GM04503 (cell line): ENCODE data around the gene TBC1D22A.

Source experiments
- DNase-seq: peaks from one replicate; pipeline ENCODE4 v3.0.0-alpha.2; 2012; ENCODE audit warnings: low read depth

TBC1D22A gene

DNA sequence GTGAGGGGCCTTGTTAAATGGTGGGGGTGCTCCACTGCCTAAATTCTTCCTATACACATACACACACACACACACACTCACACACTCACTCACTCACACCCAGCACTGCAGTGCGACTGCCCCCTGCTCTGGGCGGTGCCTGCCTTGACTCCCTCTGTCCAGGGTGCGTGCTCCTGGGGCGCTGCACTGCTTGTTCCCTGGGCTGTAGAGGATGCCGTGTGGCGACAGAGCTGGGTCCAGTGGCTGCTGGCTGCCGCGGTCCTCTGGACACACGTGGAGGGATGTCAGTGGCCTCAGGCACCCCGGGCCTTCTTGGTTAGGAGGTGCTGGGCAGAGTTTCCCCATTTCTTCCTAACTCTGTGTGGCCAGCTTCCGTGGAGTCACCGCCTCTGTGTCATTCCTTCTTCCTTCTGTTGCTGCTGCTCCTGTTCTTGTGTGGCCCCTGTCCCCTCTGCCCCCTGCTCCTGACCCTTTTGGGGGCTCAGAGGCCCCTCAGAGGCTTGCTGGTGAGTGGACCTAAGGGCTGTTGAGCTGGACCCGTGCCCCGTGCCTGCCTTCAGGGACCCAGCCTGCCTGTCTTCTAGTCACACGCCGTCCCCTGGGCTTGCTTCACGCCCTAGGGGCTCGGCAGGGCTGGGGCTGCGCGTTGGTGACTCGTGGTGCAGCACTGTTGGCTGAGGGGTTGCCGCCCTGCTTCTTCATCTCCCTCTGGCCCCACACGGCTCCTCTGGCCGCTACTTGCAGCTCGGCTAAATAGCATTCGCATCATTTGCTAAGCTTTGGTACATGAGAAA, 147.0 kb downstream of the TBC1D22A start:
- DNase-seq, result no peak

DNA sequence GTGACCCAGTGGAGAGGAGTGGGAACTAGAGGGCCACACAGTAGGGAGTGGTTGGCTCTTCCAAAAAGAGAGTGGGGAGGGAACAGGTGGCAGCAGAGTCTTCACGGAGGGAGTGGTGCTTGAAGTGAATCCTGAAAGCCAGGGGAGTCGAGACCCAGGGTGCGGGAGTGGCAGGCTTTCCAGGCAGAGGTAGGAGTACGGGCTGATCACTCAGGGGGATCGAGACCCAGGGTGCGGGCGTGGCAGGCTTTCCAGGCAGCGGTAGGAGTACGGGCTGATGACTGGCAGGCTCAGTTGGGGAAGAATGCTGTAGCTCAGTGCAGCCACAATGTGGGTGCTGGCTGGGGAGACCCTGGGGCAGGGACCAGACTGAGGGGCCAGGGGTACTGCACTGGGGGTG, 148.2 kb downstream of the TBC1D22A start:
- DNase-seq, result no peak

DNA sequence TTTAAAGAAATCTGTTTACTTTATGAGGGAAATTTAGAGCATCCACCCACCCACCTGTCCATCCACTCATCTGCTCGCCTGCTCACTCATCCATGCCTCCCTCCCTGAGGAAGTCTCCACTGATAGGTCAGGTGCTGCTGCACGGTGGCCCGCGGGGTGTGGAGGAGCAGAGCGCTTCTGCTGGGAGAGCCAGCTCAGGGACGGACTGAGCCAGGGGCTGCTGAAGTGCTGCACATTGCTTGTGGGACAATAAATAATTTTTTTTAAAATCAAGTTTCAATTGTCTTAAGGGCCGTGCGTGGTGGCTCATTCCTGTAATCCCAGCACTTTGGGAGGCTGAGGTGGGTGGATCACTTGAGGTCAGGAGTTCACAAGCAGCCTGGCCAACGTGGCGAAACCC, 148.9 kb downstream of the TBC1D22A start:
- DNase-seq, result no peak

DNA sequence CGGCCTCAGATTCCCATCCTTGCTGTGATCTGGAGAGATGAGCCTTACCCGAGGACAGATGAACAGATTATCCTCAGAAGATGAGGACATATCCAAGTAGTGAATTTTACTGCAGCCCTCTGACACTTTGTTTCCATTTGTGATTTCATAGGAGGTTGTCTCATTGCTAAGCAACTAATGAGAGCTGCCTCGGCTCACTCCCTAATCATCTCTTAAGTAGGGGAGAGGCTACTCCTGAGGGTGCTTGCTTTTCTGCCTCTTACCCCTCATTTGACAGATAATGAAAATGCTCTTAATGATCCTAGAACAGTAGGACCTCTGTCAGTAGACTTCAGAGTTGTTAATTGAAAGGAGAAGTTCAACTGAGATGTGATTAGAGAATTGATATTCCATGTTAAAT, 150.9 kb downstream of the TBC1D22A start:
- no peak for DNase-seq

DNA sequence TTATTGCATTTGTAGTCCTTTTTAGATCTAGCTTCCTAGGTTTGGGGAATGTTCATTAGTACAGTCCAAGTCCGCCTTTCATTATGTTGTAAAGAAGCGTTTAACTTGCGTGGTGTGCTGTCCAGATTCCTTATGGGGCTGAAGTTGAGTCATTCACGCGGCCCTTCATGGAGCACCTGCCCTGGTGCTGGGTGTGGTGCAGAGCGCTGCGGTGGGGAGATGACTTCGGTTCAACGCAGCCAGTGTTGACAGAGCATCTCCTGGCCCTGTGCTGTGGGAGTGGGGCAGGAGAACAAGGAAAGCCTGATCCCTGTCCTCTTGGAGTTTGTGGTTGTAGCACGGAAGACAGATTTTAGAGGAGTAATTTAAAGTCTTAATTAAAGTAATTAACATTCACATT, 152.0 kb downstream of the TBC1D22A start:
- no peak for DNase-seq

DNA sequence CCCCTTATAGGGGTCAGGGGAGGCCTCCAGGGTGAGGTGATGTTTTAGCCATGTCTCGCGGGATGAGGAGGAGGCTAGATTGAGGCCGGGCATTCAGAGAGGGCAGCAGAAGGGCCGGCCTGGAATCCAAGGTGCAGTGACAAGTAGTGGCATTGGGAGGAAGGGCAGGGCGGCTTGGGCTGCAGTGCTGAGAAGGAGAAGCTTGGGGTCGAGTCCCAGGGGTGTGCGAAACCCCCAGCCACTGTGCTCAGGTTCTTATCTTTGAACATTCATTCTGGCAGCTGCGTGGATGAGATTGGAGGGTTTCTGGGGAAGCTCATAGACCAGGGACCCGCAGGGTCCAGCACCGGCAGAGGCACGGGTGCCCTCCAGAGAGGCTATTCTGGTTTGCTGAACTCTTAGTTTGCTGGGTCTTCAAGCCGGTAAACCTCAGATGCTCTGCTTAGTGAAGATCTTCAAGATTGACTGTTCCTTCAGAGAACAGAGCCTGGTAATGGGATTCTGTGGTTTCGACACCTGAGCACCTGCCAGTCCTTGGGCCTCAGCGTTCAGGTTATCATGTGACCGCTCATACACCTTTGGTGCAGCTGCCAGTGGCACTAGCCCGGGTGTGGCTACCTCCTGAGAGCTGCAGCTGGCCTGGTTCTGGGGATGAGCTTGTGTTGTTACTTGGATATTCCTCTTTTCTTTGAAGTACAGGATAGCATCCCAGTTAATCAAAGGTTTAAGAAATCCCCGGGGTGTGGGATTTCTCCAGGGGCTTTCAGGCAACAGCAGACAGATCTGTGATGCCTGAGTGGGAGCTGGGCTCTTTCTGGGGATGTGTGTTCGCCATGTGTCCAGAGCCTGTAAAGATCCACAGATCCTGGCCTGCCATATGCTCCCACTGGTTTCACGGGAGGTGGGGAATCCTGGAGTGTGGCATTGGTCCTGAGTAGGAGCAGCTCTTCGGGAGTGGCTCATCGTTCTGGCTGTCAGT, 152.8 kb downstream of the TBC1D22A start:
- DNase-seq, result no peak

DNA sequence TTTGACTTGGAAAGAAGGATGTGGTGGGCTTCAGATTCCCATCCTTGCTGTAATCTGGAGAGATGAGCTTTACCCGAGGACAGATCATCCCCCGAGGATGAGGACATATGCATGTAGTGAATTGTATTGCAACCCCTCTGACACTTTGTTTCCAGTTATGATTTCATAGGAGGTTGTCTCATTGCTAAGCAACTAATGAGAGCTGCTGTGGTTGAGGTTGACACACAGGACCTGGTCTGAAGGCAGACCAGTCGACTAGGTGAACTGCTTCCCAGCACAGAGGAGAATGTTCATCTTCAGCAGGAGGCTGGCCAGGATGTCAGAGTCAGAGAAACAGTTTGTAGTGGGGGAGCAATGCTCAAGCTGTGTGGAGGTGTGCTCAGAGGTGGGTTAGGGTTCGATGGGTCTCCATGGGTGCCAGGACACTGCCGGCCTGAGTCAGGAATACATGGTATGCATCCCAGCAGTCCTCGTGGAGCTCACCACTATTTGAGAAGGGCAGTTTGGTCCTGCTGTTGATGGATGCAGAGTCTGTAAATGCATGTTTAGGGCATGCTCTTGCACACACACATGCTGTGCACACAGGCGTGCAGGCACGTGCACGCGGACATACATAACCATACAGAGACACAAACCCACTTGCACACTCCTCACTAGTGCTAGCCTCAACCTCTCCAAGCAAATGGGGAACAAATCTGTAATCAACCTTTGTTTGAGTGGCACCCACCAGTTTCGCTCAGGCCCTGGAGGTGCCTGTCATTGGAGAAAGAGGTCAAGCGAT, 153.7 kb downstream of the TBC1D22A start:
- no peak for DNase-seq

DNA sequence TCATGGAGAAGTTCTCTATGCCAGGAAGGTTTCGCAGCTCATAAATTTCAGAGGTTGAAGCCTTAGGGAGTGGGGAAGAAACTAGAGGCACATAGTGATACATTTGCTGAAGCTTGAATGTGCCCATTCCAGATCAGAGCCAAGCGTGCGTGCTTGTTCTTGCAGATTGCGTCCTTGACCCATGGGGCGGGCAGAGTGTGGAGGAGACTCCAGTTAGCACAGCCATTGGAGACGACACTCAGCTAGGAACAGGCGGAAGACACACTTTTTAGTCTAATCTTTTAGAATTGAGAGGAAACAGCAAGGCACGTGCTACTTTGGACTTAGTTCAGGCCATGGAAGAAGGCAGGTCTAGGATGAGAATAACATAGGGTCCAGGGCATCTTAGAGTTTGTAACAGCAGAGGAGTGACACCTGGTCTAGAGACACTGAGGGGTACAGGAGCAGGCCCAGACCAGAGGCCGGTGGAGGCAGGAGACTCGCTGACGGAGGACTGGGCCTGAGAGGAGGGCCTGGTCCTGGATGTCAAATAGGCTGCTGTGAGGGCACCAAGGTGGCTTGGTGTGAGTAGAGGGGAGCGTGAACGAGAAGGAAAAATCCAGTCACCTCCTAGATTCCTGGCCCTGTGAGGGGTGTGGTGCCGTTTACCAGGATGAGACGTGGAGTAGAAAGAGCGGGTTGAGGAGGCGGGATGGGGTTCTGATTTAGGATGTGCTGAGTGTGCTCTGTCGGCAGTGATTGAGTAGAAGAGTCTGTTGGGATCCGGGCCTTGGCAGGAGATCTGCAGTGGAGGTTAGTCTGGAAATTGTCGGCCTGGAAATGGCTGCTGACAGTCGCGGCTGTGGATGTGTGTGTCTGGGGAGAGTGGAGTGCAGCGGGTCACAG, 154.7 kb downstream of the TBC1D22A start:
- DNase-seq, result no peak

DNA sequence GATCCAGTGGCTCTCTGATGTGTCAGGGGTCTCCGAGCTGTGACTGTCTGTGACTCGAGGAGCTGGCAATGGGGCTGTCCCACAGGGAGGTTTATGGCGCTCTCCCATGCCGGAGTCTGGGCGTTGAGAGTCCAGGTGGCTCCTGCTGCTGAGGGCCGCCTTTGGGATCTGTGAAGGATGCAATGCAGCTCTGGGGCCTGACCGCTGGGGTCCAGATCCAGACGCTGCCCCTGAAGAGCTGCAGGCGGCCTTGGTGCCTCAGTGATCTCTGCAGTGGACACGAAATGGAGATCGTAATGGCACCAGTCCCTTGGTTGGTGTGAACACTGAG, 155.3 kb downstream of the TBC1D22A start:
- no peak for DNase-seq

DNA sequence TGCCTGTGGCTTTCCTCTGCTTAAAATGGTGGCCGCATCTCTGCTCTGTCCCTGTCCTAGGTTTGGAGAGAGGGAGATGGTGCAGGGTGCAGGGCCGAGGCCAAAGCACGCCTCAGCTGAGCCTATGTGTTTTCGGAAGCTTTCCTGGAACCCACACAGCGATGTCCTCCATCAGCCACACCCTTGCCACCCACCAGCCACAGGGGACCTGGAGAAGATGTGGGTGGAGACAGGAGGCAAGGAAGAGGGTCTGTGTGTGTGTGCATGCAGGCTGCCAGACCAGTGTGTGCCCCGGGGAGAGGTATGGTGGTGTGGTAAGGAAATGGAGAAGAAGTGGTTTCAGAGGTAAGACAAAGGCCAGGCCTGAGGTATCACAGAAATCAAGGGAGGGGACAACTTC, 155.7 kb downstream of the TBC1D22A start:
- DNase-seq, result no peak

DNA sequence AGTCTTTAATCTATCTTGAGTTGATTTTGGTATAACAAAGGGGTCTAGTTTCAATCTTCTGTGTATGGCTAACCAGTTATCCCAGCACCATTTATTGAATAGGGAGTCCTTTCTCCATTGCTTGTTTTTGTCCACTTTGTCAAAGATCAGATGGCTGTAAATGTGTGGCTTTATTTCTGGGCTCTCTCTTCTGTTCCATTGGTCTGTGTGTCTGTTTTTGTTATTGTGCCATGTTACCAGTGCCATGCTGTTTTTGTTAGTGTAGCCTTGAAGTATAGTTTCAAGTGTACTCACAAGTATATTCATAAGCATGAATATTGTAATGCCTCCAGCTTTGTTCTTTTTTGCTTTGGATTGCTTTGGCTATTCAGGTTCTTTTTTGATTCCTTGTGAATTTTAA, 159.6 kb downstream of the TBC1D22A start:
- DNase-seq, result no peak

DNA sequence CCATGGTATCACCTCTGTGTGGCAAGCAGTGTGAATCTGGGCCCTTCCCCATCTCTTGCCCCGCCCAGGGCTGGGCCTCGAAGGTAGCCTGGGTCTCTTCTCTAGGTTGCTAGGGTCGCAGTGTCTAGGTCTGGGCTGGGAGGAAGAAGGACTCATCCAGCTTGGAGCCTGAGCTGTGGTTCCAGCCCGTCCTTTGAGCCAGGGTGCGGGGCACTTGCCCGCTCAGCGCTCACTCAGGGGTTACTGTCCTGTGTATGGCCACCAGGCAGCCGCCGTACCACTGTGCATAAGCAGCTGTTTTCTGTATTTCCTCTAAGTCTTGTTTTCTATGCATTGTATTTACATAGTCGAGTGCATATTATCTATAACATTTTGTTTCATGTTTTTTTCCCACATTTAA, 160.9 kb downstream of the TBC1D22A start:
- no peak for DNase-seq

DNA sequence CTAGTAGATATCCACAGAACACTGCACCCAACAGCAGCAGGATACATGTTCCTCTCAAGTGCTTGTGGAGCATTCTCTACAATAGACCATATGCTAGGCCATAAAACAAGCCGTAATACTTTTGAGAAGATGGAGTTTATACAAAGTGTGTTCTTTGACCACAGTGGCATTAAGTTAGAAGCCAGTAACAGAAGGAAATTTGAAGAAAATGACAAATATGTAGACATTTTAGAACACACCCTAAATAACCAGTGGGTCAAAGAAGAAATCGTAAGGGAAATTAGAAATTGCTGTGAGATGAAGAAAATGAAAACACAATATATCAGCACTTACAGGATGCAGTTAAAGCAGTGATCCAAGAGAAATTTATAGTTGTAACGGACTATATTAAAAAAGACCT, 163.4 kb downstream of the TBC1D22A start:
- DNase-seq, result no peak

DNA sequence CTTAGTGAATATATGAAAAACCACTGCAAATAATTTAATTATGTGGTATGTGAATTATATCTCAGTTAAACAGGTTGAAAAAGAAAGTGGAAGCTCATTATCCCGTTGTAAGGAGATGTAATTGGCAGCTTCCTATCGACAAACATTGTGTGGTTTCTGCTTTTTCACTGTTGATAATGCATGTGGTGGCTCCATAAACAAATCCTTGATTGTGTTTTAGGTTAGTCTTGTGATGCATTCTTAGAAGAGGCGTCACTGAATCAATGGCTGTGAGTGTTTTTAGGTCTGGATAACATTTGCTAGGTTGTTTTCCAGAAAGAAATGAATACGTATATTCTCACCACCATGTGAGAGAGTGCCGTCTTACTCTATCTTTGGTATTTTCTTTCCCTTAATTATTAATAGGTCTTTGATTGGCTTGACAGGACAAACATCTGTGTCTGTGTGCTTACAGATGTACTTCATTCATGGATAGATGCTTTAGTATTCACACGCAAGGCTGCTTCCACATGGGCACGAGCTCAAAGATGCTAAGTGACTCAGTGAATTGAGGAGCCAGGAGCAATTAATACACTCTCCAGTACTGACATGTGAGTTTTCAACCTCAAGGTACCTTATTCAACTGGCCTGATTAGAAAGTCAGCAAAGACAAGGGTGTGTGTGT, 166.7 kb downstream of the TBC1D22A start:
- no peak for DNase-seq

DNA sequence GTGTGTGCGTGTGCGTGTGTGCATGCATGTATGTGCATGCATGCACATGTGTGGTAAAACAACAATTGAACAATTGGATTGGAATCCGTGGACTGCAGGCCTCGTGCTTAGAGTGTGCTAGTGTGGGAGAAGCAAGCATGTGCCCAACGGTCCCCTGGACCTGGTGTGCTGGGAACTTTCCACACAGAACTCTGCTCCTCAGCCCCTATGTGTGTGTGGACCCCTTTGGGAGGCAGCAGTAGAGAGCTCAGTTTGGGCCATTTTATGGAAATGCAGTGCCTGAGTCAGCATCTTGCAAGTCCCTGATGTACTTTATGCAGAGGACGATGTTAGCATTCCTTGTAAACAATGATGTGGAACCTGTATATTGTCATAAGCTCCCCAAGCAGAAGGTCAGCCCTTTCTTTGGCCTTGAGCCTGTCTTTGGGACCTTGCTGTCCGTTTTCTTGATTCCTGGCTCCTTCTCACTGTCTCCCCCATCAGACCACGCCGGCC, 167.3 kb downstream of the TBC1D22A start:
- DNase-seq, result no peak

DNA sequence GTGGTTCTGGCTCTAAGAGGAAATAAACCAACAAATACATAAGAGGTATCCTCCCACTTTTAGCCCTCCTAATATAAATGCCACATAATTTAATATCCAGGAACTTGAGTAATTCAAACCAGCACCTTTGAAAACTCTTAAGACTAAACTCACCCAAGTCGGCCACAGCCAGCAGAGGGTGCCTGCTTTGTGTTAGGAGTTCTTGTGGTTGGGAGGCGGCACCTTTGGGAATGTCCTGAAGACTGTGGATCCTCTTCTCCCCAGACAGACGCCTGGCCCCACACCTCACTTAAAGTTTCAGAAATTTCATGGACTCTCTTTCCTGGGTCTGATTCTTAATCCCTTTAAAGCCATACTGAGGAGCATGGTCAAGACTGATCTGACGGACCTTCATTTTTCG, 169.0 kb downstream of the TBC1D22A start:
- DNase-seq, result no peak

DNA sequence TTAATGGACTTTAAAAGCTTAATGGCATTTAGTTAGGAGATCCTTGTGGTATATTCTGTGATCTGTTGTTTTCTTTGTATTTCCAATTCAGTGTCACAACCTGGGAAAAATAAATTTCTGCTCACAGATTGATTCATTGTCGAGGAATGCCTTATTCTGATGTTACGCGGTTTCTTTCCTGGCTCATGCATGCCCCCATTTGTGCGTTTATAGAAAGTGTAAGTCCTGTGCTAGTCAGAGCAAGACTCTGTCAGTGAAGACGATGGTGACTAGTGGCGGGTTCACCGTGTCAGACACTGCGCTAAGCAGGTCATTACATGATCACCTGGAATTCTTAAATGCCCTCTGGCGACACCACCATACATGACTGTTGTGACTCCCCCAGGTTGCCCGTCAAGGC, 169.4 kb downstream of the TBC1D22A start:
- no peak for DNase-seq

DNA sequence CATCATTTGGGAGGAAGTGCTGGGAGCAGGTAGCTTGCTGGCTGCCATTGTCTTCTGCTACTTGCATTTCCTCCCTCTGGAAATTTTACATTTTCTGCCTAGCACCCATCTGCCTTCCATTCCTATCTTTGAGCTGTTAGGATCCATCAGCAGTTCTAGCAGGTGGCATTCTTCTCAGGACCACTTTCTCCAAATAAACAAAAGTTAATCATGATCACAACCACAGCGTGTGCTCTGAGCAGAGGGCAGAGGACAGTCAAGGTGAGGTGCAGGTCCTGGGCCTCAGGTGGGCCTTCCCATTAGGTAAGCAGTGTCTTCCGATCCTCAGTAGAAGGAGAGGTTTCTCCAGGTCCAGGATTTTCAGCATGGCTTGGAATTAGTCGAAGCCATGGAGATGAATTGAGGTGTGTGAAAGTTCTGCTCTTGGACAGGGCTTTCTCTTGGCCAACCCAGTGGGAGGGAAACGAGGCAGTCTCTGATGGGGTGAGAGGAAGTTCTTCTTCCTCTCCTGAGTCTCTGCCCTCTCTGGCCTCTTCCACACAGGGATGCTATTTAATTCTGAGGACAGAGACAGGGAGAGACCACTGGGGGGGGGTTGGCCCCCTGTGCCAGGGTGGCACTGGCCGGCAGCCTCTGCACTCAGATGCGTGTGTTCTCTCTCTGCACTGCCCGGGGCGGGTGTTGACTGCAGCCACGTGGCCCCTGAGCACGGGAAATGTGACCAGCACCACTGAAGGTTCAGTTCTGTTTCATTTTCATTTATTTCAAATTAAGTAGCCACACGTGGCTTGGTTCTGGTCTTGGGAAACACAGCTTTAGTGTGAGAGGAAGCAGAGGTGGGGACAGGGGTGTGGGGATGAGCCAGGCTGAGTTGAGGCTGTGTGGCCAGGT, 170.8 kb downstream of the TBC1D22A start:
- no peak for DNase-seq

DNA sequence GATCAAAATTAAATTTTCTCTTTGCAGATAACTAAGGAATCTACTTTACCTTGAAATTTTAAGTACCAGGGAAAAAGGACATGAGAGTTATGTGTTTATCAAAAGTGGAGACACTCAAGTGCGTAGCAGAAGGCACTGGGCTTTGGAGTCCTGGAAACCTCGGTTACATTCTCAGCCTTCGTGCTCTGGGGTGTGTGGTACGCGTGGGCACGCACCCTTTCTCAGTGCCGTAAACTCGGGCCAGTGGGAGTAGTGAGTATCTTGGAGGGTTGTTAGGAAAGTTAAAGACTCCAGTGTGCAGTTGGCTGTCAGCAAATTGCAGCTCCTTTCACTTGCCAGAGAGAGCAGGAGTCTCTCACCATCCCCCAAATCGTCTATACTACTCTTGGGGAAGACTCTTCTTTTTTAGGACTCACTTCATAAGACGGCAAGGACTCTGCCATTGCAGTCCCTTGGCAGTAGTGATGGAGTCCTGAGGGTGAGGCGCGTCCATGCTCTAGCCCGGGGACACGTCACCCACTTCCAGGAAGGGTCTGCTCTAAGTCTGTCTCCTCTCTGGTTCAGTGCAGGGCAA, 171.8 kb downstream of the TBC1D22A start:
- no peak for DNase-seq
